HepG2 (cell line): ENCODE results near the gene NELFCD. TPM values are rescaled to one million over a fixed set of nuclear protein-coding genes. Genes with fewer than 3 reads are reported as not detected.

Source experiments
- ARHGAP35 ChIP-seq: sonication (generic); formaldehyde crosslinking; IDR thresholded peaks from 2 replicates; pipeline ENCODE4 v1.9.0; 2022; ENCODE audit warnings: mild to moderate bottlenecking, inconsistent platforms, moderate library complexity, missing genetic modification reagents, borderline replicate concordance
- CHD2 ChIP-seq: IDR thresholded peaks from 2 replicates; pipeline ENCODE4 v1.6.1; 2011; ENCODE audit warnings: low read depth, low read length, improper control_type of control experiment
- E2F2 ChIP-seq: sonication (generic); formaldehyde crosslinking; IDR thresholded peaks from 2 replicates; pipeline ENCODE4 v1.4.0; 2020; ENCODE audit warnings: missing genetic modification reagents, borderline replicate concordance
- FLYWCH1 ChIP-seq: sonication (generic); formaldehyde crosslinking; IDR thresholded peaks from 2 replicates; pipeline ENCODE4 v1.8.1; 2023; ENCODE audit warnings: mild to moderate bottlenecking, missing genetic modification reagents
- FOXK2 ChIP-seq: fragments of 450-650 bp; IDR thresholded peaks from 2 replicates; pipeline ENCODE4 v1.6.1; 2016
- GATAD1 ChIP-seq: IDR thresholded peaks from 2 replicates; pipeline ENCODE4 v1.6.1; 2016; ENCODE audit warnings: missing genetic modification reagents, missing compliant biosample characterization
- MNT ChIP-seq: fragments of 450-650 bp; IDR thresholded peaks from 2 replicates; pipeline ENCODE4 v1.6.1; 2016
- RBFOX2 ChIP-seq: fragments of 200-400 bp; formaldehyde crosslinking; IDR thresholded peaks from 2 replicates; pipeline ENCODE4 v1.6.1; 2017; ENCODE audit warnings: low read depth, mild to moderate bottlenecking, low read length
- RXRB ChIP-seq: IDR thresholded peaks from 2 replicates; pipeline ENCODE4 v1.6.1; 2016; ENCODE audit warnings: borderline replicate concordance, missing genetic modification reagents, missing compliant biosample characterization
- SALL1 ChIP-seq: sonication (generic); formaldehyde crosslinking; IDR thresholded peaks from 2 replicates; pipeline ENCODE4 v1.8.0; 2022; ENCODE audit warnings: mild to moderate bottlenecking, missing genetic modification reagents
- SYNCRIP ChIP-seq: fragments of 200-400 bp; formaldehyde crosslinking; IDR thresholded peaks from 2 replicates; pipeline ENCODE4 v1.6.1; 2018; ENCODE audit warnings: mild to moderate bottlenecking, low read depth, low read length; ENCODE audit not compliant: insufficient read depth
- ZBTB10 ChIP-seq: sonication (generic); formaldehyde crosslinking; IDR thresholded peaks from 2 replicates; pipeline ENCODE4 v1.4.0; 2020; ENCODE audit warnings: missing genetic modification reagents, borderline replicate concordance
- ZNF335 ChIP-seq: sonication (generic); formaldehyde crosslinking; IDR thresholded peaks from 2 replicates; pipeline ENCODE4 v1.4.0; 2020; ENCODE audit warnings: missing genetic modification reagents
- ZNF34 ChIP-seq: sonication (generic); formaldehyde crosslinking; IDR thresholded peaks from 2 replicates; pipeline ENCODE4 v1.4.0; 2020; ENCODE audit warnings: mild to moderate bottlenecking, missing genetic modification reagents, borderline replicate concordance
- ZNF615 ChIP-seq: sonication (generic); formaldehyde crosslinking; IDR thresholded peaks from 2 replicates; pipeline ENCODE4 v1.5.0; 2020; ENCODE audit warnings: mild to moderate bottlenecking, missing genetic modification reagents, borderline replicate concordance
- ZNF777 ChIP-seq: sonication (generic); formaldehyde crosslinking; IDR thresholded peaks from 2 replicates; pipeline ENCODE4 v1.4.0; 2020; ENCODE audit warnings: missing genetic modification reagents
- ZNF788 ChIP-seq: sonication (generic); formaldehyde crosslinking; IDR thresholded peaks from 2 replicates; pipeline ENCODE4 v1.5.0; 2020; ENCODE audit warnings: mild to moderate bottlenecking, missing genetic modification reagents, borderline replicate concordance
- ZNF792 ChIP-seq: IDR thresholded peaks from 2 replicates; pipeline ENCODE4 v1.6.1; 2016
- polyA plus RNA-seq, 8 experiments: library from polyadenylated mRNA; depleted of rRNA in 3 of 8; stranded (reverse) in 7 of 8; unstranded in 1 of 8; fragments of >200 nt; fragmentation: Illumina TruSeq in 4 of 8; extraction: Trizol in 4 of 8; gene quantifications; 2 replicates each; pipeline versions ENCODE4 v1.2.1 to v1.2.3, GENCODE V29; 2011 to 2016; ENCODE audit warnings: low read depth in 4 of 8, missing spikeins in 1 of 8, mixed read lengths in 1 of 8; ENCODE audit not compliant: insufficient read depth in 1 of 8
- total RNA-seq, 5 experiments: library from RNA; depleted of rRNA; stranded (reverse); fragments of >200 nt; fragmentation: Illumina TruSeq; extraction: Trizol; gene quantifications; 2 replicates each; pipeline ENCODE4 v1.2.3, GENCODE V29; 2016; ENCODE audit warnings: low read depth in 1 of 5
- TF ChIP-seq, protein P1 (sequence below): sonication (generic); formaldehyde crosslinking; IDR thresholded peaks from 2 replicates; pipeline ENCODE4 v1.5.0; 2020; ENCODE audit warnings: missing genetic modification reagents
- TF ChIP-seq, protein P2 (sequence below): sonication (generic); formaldehyde crosslinking; IDR thresholded peaks from 2 replicates; pipeline ENCODE4 v1.4.0; 2020; ENCODE audit warnings: mild to moderate bottlenecking, missing genetic modification reagents
- TF ChIP-seq, protein P3 (sequence below): sonication (generic); formaldehyde crosslinking; IDR thresholded peaks from 2 replicates; pipeline ENCODE4 v1.9.0; 2021; ENCODE audit warnings: missing genetic modification reagents, mild to moderate bottlenecking, borderline replicate concordance

The NELFCD gene
- total and polyA plus RNA-seq, 2 of the 13 experiments (the other 11 are each of a cell fraction or from before 2014, with no cell fraction given) = 159 to 203 TPM

GRCh38 chr20:59010995-59011873, 30.2 kb downstream of the NELFCD start (continued):
- TF ChIP-seq, protein P1, sequence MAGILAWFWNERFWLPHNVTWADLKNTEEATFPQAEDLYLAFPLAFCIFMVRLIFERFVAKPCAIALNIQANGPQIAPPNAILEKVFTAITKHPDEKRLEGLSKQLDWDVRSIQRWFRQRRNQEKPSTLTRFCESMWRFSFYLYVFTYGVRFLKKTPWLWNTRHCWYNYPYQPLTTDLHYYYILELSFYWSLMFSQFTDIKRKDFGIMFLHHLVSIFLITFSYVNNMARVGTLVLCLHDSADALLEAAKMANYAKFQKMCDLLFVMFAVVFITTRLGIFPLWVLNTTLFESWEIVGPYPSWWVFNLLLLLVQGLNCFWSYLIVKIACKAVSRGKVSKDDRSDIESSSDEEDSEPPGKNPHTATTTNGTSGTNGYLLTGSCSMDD = no peak
- TF ChIP-seq ARHGAP35 (CRISPR knock-in tag) = peak; percentile 78; the same call in 1 of the 2 replicates
- no peak for TF ChIP-seq ZNF792 (CRISPR knock-in tag)
- TF ChIP-seq MNT = no peak
- TF ChIP-seq ZNF335 (CRISPR knock-in tag) = peak; percentile 69; the same call in 1 of the 2 replicates
- TF ChIP-seq FLYWCH1 (CRISPR knock-in tag) = no peak
- TF ChIP-seq ZNF615 (CRISPR knock-in tag) = no peak
- TF ChIP-seq RXRB (CRISPR knock-in tag) = peak; percentile 38; the same call in 1 of the 2 replicates
- TF ChIP-seq SYNCRIP = no peak
- no peak for TF ChIP-seq E2F2
- peak; percentile 57; the same call in 1 of the 2 replicates for TF ChIP-seq ZNF788 (CRISPR knock-in tag)
- no peak for TF ChIP-seq CHD2
- TF ChIP-seq SALL1 (CRISPR knock-in tag) = peak; percentile 31; the same call in 1 of the 2 replicates
- TF ChIP-seq ZNF777 = no peak
- TF ChIP-seq, protein P2, sequence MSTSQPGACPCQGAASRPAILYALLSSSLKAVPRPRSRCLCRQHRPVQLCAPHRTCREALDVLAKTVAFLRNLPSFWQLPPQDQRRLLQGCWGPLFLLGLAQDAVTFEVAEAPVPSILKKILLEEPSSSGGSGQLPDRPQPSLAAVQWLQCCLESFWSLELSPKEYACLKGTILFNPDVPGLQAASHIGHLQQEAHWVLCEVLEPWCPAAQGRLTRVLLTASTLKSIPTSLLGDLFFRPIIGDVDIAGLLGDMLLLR = peak; percentile 36; the same call in 1 of the 2 replicates
- TF ChIP-seq FOXK2 = no peak
- TF ChIP-seq RBFOX2 = no peak
- TF ChIP-seq, protein P3, sequence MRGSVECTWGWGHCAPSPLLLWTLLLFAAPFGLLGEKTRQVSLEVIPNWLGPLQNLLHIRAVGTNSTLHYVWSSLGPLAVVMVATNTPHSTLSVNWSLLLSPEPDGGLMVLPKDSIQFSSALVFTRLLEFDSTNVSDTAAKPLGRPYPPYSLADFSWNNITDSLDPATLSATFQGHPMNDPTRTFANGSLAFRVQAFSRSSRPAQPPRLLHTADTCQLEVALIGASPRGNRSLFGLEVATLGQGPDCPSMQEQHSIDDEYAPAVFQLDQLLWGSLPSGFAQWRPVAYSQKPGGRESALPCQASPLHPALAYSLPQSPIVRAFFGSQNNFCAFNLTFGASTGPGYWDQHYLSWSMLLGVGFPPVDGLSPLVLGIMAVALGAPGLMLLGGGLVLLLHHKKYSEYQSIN (CRISPR knock-in tag) = no peak
- peak; percentile 24; the same call in 1 of the 2 replicates for TF ChIP-seq GATAD1
- no peak for TF ChIP-seq ZNF34
- TF ChIP-seq ZBTB10 (CRISPR knock-in tag) = no peak; the same call in 1 of the 2 replicates
